ENCODE results near the gene ZNF865. TPM values are rescaled to one million over a fixed set of nuclear protein-coding genes. Genes with fewer than 3 reads are reported as not detected.
A peak's percentile ranks its signal among the peaks of the same experiment; 100 is the strongest.

Gene ZNF865
- total RNA-seq, 1 experiment from 2014 or later = 13.2 TPM

- CTCF ChIA-PET = no interaction called here
- no peak overlapping the region for H3K4me3 ChIP-seq (ENCODE audit: low read depth, low read length)
- peaks cover 7% of the 10 kb centered on the region for H3K4me1 Mint-ChIP-seq (ENCODE audit: low read depth, unreplicated experiment)
- no peaks in the 10 kb centered on the region for H3K4me1 ChIP-seq
- H3K36me3 ChIP-seq (ENCODE audit: control insufficient read depth, insufficient read depth, low read length) = no peaks in the 10 kb centered on the region; the same call in 1 of the 2 replicates
- no peaks in the 10 kb centered on the region for H3K27me3 ChIP-seq (replicated peaks; ENCODE audit: control insufficient read depth, insufficient read depth, low read length)
- DNase-seq = no peak
- H3K9me3 ChIP-seq = 0 out of 2 replicates have a peak, but pooled peaks cover 6% of the 10 kb centered on the region
- BruUV-seq (replicated peaks) = no TSS peak
- no peaks in the 10 kb centered on the region for H3K27me3 Mint-ChIP-seq (ENCODE audit: insufficient read depth, unreplicated experiment)
- H3K36me3 Mint-ChIP-seq (ENCODE audit: insufficient read depth, unreplicated experiment) = peaks cover 55% of the 10 kb centered on the region
- POLR2A ChIA-PET = no interaction called here
- no peak overlapping the region for H3K4me3 Mint-ChIP-seq (ENCODE audit: unreplicated experiment)
- intact Hi-C loops (cut with micrococcal nuclease; ENCODE audit: unreplicated experiment) = no loop called here
- no peaks in the 10 kb centered on the region for H3K9me3 Mint-ChIP-seq (ENCODE audit: unreplicated experiment)
- TF ChIP-seq CTCF (IDR thresholded peaks at IDR 0.05; ENCODE audit: insufficient read depth in 1 of 2, low read depth in 1 of 2, low read length in 1 of 2, severe bottlenecking in 1 of 2, unreplicated experiment in 1 of 2) = no peak
- no peak overlapping the region for H3K27ac Mint-ChIP-seq (ENCODE audit: unreplicated experiment)
These were observed 15.2 kb downstream of the ZNF865 start for GRCh38 chr19:55620410-55621204.

GRCh38 chr19:55621205-55621672 is 15.8 kb downstream of the ZNF865 start:
- ChIA-PET CTCF (no interaction called here), POLR2A (no interaction called here)
- no peak for DNase-seq
- Mint-ChIP-seq H3K4me3 (ENCODE audit: unreplicated experiment) (no peak overlapping the region), H3K36me3 (ENCODE audit: insufficient read depth, unreplicated experiment) (peaks cover 55% of the 10 kb centered on the region), H3K27ac (ENCODE audit: unreplicated experiment) (no peak overlapping the region), H3K9me3 (ENCODE audit: unreplicated experiment) (no peaks in the 10 kb centered on the region), H3K4me1 (ENCODE audit: low read depth, unreplicated experiment) (peaks cover 7% of the 10 kb centered on the region), H3K27me3 (ENCODE audit: insufficient read depth, unreplicated experiment) (no peaks in the 10 kb centered on the region)
- TF ChIP-seq CTCF (IDR thresholded peaks at IDR 0.05; ENCODE audit: insufficient read depth in 1 of 2, low read depth in 1 of 2, low read length in 1 of 2, severe bottlenecking in 1 of 2, unreplicated experiment in 1 of 2) = no peak
- Histone ChIP-seq H3K9me3 (0 out of 2 replicates have a peak, but pooled peaks cover 6% of the 10 kb centered on the region), H3K27me3 (replicated peaks; ENCODE audit: control insufficient read depth, insufficient read depth, low read length) (no peaks in the 10 kb centered on the region), H3K4me3 (ENCODE audit: low read depth, low read length) (no peak overlapping the region), H3K4me1 (no peaks in the 10 kb centered on the region), H3K36me3 (ENCODE audit: control insufficient read depth, insufficient read depth, low read length) (no peaks in the 10 kb centered on the region; the same call in 1 of the 2 replicates)
- BruUV-seq (replicated peaks) = TSS peak; percentile 19
- intact Hi-C loops (cut with micrococcal nuclease; ENCODE audit: unreplicated experiment) = no loop called here

GRCh38 chr19:55621673-55622231 is 16.3 kb downstream of the ZNF865 start:
- peaks cover 52% of the 10 kb centered on the region for H3K36me3 Mint-ChIP-seq (ENCODE audit: insufficient read depth, unreplicated experiment)
- Histone ChIP-seq H3K4me1 (no peaks in the 10 kb centered on the region), H3K4me3 (ENCODE audit: low read depth, low read length) (no peak overlapping the region), H3K27me3 (replicated peaks; ENCODE audit: control insufficient read depth, insufficient read depth, low read length) (no peaks in the 10 kb centered on the region), H3K9me3 (0 out of 2 replicates have a peak, but pooled peaks cover 6% of the 10 kb centered on the region), H3K36me3 (ENCODE audit: control insufficient read depth, insufficient read depth, low read length) (no peaks in the 10 kb centered on the region; the same call in 1 of the 2 replicates)
- BruUV-seq (replicated peaks) = no TSS peak
- H3K9me3 Mint-ChIP-seq (ENCODE audit: unreplicated experiment) = no peaks in the 10 kb centered on the region
- ChIA-PET CTCF (no interaction called here), POLR2A (interaction anchor here (0.6 kb wide), 1 partner anchor 10 kb away, joined by 5 read pairs; no protein-coding TSS in a partner anchor)
- H3K27me3 Mint-ChIP-seq (ENCODE audit: insufficient read depth, unreplicated experiment) = no peaks in the 10 kb centered on the region
- H3K4me1 Mint-ChIP-seq (ENCODE audit: low read depth, unreplicated experiment) = peaks cover 7% of the 10 kb centered on the region
- no peak for TF ChIP-seq CTCF (IDR thresholded peaks at IDR 0.05; ENCODE audit: insufficient read depth in 1 of 2, low read depth in 1 of 2, low read length in 1 of 2, severe bottlenecking in 1 of 2, unreplicated experiment in 1 of 2)
- no peak overlapping the region for H3K27ac Mint-ChIP-seq (ENCODE audit: unreplicated experiment)
- intact Hi-C loops (cut with micrococcal nuclease; ENCODE audit: unreplicated experiment) = no loop called here
- no peak for DNase-seq
- no peak overlapping the region for H3K4me3 Mint-ChIP-seq (ENCODE audit: unreplicated experiment)
